HUDEP-2 (cell line): ENCODE results near the gene EGLN2.
"Not testable (repeated sequence)": the region's sequence is repeated elsewhere in the genome, so short reads cannot be mapped to it uniquely, and the experiment has no call there.

ENCODE experiments used
- DNase-seq, 76 experiments: peaks; one replicate each; lab custom pipeline; 2025; ENCODE audit not compliant: unreplicated experiment in 76 of 76; lab: John Stamatoyannopoulos, UW

EGLN2 gene

DNA sequence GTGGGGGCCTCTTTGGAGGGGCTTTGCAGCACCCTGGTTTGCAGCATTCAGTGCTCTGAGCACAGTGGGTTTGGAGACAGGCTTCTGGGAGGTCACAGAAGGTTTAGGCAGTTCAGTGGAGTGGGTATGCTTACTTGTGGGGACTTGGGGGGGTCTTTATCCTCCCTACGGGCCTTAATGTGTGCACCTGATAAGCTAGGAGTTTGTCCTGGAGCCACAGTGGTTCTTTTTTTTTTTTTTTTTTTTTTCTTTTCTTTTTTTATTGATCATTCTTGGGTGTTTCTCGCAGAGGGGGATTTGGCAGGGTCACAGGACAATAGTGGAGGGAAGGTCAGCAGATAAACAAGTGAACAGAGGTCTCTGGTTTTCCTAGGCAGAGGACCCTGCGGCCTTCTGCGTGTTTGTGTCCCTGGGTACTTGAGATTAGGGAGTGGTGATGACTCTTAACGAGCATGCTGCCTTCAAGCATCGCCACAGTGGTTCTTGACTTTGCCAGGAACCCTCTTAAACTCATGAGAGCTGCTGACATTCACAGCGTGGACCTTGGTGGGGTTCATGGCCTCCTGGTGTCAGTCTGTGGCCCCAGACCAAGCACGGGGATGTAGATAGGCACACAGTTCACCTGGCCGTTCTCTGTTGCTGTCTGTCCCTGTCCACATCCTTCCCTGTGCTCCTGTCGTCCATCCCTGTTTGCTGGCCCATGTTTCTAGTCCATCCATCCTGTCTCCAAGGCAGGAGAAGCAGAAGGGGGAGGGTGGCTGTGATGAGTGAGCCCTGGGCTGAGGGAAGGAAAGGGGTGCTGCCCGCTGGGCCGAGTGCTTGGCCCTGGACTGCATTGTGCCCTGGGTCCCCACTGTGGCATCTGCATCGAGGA lies 2.7 kb downstream of the EGLN2 start:
- DNase-seq: peak in 23 of 76 experiments; percentile 11 to 60 (median 36)

GRCh38 chr19:40802300-40803169 lies 3.5 kb downstream of the EGLN2 start:
- DNase-seq: peak in 44 of 76 experiments; percentile 18 to 61 (median 42)

DNA sequence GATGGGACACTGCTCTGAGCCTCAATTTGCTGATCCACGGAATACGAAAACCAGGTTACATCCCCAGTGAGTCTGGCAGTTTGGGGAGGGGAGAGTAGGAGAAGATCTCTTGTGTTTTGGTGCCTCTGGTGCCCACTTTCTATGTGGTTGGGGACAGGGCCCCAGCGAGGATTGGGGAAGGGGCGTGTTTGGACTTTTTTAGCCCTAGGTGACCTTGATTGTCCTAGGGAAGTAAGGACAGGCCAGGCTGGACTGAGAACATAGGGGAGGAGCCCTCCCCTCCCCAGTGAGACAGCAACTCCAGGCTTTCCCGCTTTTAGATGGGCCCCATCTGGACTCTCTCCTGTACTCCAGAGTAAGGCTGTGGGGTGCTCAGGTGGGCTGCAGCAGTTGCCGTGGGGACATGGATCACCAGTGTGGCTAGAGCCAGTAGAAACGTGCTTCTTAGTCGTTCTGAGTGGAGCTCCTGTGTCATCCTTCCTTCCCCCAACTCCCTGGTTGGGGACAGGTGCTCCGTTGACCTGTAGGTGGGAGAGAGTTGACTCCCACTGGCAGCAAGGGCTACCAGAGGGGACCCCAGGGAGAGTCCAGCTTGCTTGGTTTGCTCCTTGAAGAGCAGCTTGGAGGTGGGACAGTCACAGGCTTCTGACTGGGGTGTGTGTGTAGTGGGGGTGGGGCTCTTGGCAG lies 4.3 kb downstream of the EGLN2 start:
- DNase-seq: peak in 5 of 76 experiments; percentile 25 to 63 (median 43)

- peak in 55 of 76 experiments; percentile 16 to 77 (median 53) for DNase-seq
These were observed 5.1 kb downstream of the EGLN2 start for GRCh38 chr19:40803857-40804782.

GRCh38 chr19:40804783-40805242 lies 5.8 kb downstream of the EGLN2 start:
- DNase-seq: peak in 10 of 76 experiments; percentile 9 to 40 (median 23)

GRCh38 chr19:40805258-40805868 lies 6.4 kb downstream of the EGLN2 start:
- DNase-seq: peak in 22 of 76 experiments; percentile 17 to 58 (median 30)

DNA sequence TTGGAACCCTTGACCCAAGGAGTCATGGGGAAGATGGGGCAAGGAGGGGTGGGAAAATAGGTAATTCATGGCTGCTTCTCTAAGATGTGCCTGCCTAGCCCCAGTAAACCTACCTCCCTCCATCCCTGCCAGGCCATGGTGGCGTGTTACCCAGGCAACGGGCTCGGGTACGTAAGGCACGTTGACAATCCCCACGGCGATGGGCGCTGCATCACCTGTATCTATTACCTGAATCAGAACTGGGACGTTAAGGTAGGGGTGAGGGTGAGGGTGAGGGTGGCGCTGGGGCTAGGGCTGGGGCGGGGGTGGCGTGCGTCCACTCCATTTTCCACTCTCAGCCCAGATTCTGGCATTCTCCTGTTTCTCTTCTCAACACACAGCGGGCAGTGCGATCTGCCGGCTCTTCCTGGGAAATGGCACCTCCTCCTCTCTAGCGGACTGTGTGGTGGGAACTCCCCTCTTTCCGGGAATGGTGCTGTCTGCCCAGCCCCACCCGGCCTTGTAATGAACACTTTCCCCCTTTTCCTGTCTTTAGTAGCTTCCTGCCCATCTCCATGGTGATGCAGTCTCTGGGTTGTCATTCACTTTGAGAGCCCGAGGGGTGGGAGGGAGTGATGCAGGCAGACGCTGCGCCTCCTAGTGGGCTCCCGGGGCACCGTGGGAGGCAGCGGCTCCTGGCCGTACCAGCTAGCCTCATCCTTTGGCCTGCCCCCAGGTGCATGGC lies 7.6 kb downstream of the EGLN2 start:
- DNase-seq: peak in 63 of 76 experiments; percentile 23 to 83 (median 60)

GRCh38 chr19:40807147-40808020 lies 8.4 kb downstream of the EGLN2 start:
- DNase-seq: peak in 8 of 76 experiments; percentile 9 to 30 (median 14)

- DNase-seq: no peak
These were observed 9.0 kb downstream of the EGLN2 start for GRCh38 chr19:40808021-40808325.

DNA sequence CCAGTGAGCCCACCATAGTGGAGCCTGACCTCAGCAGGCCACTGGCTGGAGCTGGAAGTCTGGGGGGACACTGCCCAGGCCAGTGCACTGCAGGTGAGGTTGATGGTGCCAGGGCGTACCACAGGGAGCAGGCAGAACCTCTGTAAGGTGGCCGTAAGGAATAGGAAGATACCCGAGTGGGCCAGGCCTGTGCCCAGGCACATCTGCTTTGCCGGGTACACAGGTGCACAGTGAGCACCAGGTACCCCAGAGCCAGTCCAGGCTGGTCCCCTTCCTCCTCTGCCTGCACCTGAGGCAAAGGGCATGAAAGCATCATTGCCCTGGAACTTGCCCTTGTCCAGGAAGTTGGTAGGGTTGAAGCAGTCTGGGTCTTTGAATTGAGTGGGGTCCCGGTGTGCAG lies 9.5 kb downstream of the EGLN2 start:
- DNase-seq: no peak

DNA sequence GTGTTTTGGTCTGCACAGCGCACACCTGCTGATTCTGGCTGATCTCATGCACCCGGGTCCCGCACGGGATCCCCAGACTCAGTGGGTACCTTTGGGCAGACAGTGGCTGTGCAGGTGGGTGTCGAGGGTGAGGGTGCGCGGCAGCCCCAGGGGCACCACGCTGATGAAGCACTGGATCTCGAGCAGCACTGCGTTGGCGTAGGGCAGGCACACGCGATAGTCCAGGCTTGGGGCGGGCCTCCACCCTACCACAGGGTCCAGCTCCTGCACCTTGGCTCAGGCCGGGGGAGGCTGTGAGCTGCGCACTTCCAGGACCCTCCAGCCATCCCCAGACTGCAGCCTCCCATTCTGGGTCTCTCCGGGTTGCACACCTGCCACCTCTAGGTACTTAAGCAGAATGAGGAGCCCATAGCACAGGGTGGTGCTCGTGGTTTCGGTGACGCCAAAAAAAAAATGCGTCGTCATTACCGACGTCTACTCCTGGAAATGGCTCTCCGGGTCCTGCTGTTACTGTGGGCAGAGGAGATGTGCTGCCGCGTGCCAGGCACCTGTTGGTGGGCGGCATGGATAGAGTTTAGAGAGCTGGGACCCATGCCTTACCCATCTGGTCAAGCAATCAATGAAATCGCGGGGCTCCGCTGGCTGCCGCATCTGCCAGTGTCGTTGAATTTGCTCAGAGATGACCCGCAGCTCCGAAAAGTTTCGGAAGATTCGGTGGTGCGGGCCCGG lies 10.5 kb downstream of the EGLN2 start:
- DNase-seq: no peak

- no peak for DNase-seq
These were observed 11.2 kb downstream of the EGLN2 start for GRCh38 chr19:40810160-40810559.

DNA sequence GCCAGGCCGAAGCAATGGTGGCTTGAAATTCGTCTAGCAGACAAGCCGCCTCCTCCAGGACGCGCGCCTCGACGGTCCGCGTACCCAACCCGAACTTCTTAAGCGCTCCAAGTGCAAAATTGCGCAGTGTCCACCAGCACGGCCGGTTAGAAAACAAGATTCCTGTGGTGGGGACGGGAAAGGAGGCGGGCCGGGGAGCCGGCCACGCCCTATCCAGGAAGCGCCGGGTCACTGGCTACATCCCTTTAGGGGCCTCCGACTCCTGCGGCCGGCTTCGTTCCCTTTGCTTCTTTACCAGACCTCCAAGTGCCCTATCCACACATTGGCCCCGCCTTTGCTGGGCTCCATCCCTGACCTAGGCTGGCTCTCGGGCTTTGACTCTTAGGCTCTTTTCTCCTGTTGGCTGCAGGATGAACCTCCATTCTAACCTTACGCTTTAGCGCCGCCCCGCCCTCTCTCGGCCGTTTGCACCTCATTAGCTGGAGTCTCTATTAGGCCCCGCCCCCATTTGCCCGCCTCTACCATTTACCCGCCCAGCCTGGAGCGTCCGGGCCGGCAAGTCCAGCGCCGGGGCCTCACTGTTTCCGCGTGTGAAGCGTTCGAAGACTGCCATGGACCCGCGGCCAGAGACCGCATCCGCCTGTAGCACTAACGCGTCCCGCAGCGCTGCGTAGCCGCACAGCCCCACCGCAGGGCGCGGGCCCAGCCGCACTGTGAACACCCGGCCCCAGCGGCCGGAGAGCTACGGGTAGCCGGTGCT lies 11.8 kb downstream of the EGLN2 start:
- peak in 71 of 76 experiments; percentile 26 to 96 (median 67) for DNase-seq

DNA sequence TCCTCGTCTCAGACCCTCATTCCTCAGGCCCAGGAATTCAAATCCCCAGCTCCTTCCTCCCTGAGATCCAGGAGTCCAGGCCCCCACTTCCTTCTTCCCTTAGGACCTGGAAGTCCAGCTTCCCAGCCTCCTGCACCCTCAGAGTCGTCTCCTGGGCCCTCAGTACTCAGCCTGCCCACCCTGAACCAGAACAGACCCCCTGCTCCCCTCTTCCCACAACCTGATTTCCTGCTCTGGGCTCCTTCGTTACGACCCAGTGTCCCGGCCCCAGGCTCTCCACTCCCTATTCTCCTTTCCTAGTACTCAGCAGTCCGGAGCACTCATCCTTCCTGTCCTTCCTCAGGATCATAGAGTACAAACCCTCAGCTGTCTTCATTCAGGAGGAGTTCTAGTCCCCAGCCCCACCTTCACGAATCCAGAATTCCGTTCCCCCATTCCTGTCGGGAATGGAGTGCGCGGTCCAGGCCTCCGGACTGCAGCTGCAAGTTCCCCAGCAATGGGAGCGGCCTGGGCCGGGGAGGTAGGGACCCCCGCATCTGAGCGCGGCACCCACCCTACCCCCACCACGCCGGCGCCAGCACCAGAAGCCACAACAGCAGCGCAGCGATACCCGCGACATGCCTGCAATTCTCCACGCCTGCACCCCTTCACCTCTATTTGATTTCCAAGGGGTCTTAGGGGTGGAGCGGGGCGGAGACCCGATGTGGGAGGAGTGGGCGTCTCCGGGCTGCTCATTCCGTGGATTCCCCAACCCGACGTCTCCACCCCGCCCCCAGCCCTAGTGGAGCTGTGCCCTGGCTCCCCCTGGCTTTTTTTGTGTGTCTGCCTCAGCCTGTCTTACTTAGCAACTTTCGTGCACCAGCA lies 12.7 kb downstream of the EGLN2 start:
- peak in 3 of 76 experiments; percentile 17 to 23 (median 18) for DNase-seq

DNA sequence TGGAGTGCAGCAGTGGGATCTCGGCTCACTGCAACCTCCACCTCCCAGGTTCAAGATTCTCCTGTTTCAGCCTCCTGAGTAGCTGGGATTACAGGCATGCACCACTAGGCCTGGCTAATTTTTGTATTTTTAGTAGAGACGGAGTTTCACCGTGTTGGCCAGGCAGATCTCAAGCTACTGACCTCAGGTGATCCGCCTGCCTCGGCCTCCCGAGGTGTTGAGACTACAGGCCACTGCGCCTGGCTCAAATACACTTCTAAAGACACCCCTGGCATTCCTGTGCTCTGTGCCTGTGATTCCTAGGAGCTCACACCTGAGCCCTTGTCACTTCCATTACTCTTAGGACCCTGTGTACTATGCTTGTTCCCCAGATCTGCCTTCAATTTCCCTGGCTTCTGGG lies 13.6 kb downstream of the EGLN2 start:
- not testable (repeated sequence) for DNase-seq
